CD14-positive monocyte (primary cell): ENCODE results near the gene RPRML. TPM values are rescaled to one million over a fixed set of nuclear protein-coding genes. Genes with fewer than 3 reads are reported as not detected.
A peak's percentile ranks its signal among the peaks of the same experiment; 100 is the strongest.

Experiments
- DNase-seq, 3 donors: peaks; one replicate each; pipeline ENCODE4 v3.0.0-alpha.2; 2011 to 2022
- H2AFZ ChIP-seq: 2 replicates; pipeline ENCODE4 v1.6.0; 2012; ENCODE audit warnings: mild to moderate bottlenecking, low read depth, low read length, inconsistent platforms; ENCODE audit not compliant: insufficient read depth, poor library complexity, severe bottlenecking
- H3K27ac ChIP-seq, 2 donors: 1 replicate in 1 of 2; 2 replicates in 1 of 2; pipeline ENCODE4 v1.5.1; 2012 to 2013; ENCODE audit warnings: low read length in 2 of 2, control low read depth in 1 of 2, inconsistent platforms in 1 of 2, low read depth in 1 of 2, mild to moderate bottlenecking in 1 of 2
- H3K27me3 ChIP-seq, 2 donors: one replicate each; pipeline versions ENCODE4 v1.6.0 to v1.6.1; 2011 to 2013; ENCODE audit warnings: low read length in 2 of 2; ENCODE audit not compliant: control insufficient read depth in 2 of 2, insufficient read depth in 2 of 2
- H3K36me3 ChIP-seq, 2 donors: replicated peaks in 1 of 2; 1 replicate in 1 of 2; 2 replicates in 1 of 2; pipeline versions ENCODE4 v1.5.1 to v1.6.1; 2012 to 2013; ENCODE audit warnings: low read length in 2 of 2, control low read depth in 1 of 2, inconsistent platforms in 1 of 2, mild to moderate bottlenecking in 1 of 2; ENCODE audit not compliant: insufficient read depth in 2 of 2, control insufficient read depth in 1 of 2
- H3K4me1 ChIP-seq, 2 donors: 1 replicate in 1 of 2; 2 replicates in 1 of 2; pipeline versions ENCODE4 v1.5.1 to v1.6.1; 2012 to 2013; ENCODE audit warnings: low read length in 2 of 2, control low read depth in 1 of 2, inconsistent platforms in 1 of 2, mild to moderate bottlenecking in 1 of 2, moderate library complexity in 1 of 2; ENCODE audit not compliant: insufficient read depth in 2 of 2, control insufficient read depth in 1 of 2
- H3K4me2 ChIP-seq: replicated peaks from 2 replicates; pipeline ENCODE3; 2012; ENCODE audit warnings: low read length, moderate library complexity, mild to moderate bottlenecking; ENCODE audit not compliant: poor library complexity, severe bottlenecking; ENCODE audit errors: extremely low read depth
- H3K4me3 ChIP-seq, 3 experiments: fragments of 200-600 bp in 1 of 3; sonication (generic) in 1 of 3; replicated peaks in 1 of 3; 1 replicate in 2 of 3; 2 replicates in 1 of 3; pipeline ENCODE4 v1.5.1; 2011 to 2013; ENCODE audit warnings: low read length in 3 of 3, mild to moderate bottlenecking in 3 of 3, control low read depth in 2 of 3, low read depth in 2 of 3, inconsistent platforms in 1 of 3, moderate library complexity in 1 of 3
- H3K79me2 ChIP-seq: 2 replicates; pipeline ENCODE4 v1.6.0; 2012; ENCODE audit warnings: mild to moderate bottlenecking, control low read depth, inconsistent platforms, low read length, moderate library complexity; ENCODE audit not compliant: insufficient read depth
- H3K9ac ChIP-seq: 2 replicates; pipeline ENCODE4 v1.6.0; 2017; ENCODE audit warnings: low read length, mild to moderate bottlenecking; ENCODE audit not compliant: insufficient read depth, poor library complexity, severe bottlenecking
- H3K9me3 ChIP-seq, 2 donors: replicated peaks in 1 of 2; 1 replicate in 1 of 2; 2 replicates in 1 of 2; pipeline versions ENCODE4 v1.5.1 to v1.6.1; 2012 to 2013; ENCODE audit warnings: low read length in 2 of 2, control low read depth in 1 of 2; ENCODE audit not compliant: control insufficient read depth in 1 of 2, insufficient read depth in 1 of 2
- H4K20me1 ChIP-seq: 2 replicates; pipeline ENCODE4 v1.6.0; 2012; ENCODE audit warnings: mild to moderate bottlenecking, low read length, control low read depth, moderate library complexity; ENCODE audit not compliant: insufficient read depth
- H3K27ac Mint-ChIP-seq, 7 donors: one replicate each; pipeline ENCODE4 v1.8.0; 2020; ENCODE audit warnings: mild to moderate bottlenecking in 7 of 7, mixed read lengths in 7 of 7, moderate library complexity in 6 of 7, inconsistent platforms in 2 of 7
- H3K27me3 Mint-ChIP-seq, 3 donors: one replicate each; pipeline ENCODE4 v1.8.0; 2021 to 2022; ENCODE audit warnings: low read depth in 3 of 3, mild to moderate bottlenecking in 3 of 3, mixed read lengths in 3 of 3, moderate library complexity in 3 of 3, inconsistent platforms in 1 of 3
- H3K36me3 Mint-ChIP-seq, 2 donors: one replicate each; pipeline ENCODE4 v1.8.0; 2020; ENCODE audit warnings: mixed read lengths in 2 of 2, inconsistent platforms in 1 of 2, mild to moderate bottlenecking in 1 of 2
- H3K4me1 Mint-ChIP-seq: one replicate; pipeline ENCODE4 v1.8.0; 2020; ENCODE audit warnings: mild to moderate bottlenecking, mixed read lengths
- H3K4me3 Mint-ChIP-seq, 2 donors: one replicate each; pipeline ENCODE4 v1.8.0; 2020; ENCODE audit warnings: mild to moderate bottlenecking in 2 of 2, mixed read lengths in 2 of 2, moderate library complexity in 1 of 2
- H3K9me3 Mint-ChIP-seq, 7 donors: one replicate each; pipeline ENCODE4 v1.8.0; 2020 to 2022; ENCODE audit warnings: mixed read lengths in 7 of 7, mild to moderate bottlenecking in 6 of 7, moderate library complexity in 6 of 7, inconsistent platforms in 2 of 7
- WGBS: methylation state at CpG from one replicate; pipeline ENCODE4 v1.1.5; 2013; ENCODE audit warnings: missing lambda C conversion rate; ENCODE audit not compliant: insufficient coverage; 5-methylcytosine and 5-hydroxymethylcytosine counted together
- intact Hi-C, 2 donors: fragments of 100-400 bp; cut with micrococcal nuclease; formaldehyde crosslinking; loops; one replicate each; pipeline versions ENCODE4 v1.15.0 to v1.15.1; 2023
- polyA plus RNA-seq, 3 donors: library from polyadenylated mRNA; depleted of rRNA in 1 of 3; unstranded in 2 of 3; stranded (reverse) in 1 of 3; fragments of 300-500 nt in 2 of 3; fragments of >200 nt in 1 of 3; fragmentation: Illumina TruSeq in 2 of 3; gene quantifications; 1 replicate in 2 of 3; 2 replicates in 1 of 3; pipeline ENCODE4 v1.2.3, GENCODE V29; 2012 to 2021
- TF ChIP-seq, protein P1 (sequence below): fragments of 200-600 bp; IDR thresholded peaks from one replicate; pipeline ENCODE4 v1.8.0; 2022; ENCODE audit warnings: antibody characterized with exemption, mild to moderate bottlenecking

The RPRML gene
- polyA plus RNA-seq, 3 donors, result not detected

DNA sequence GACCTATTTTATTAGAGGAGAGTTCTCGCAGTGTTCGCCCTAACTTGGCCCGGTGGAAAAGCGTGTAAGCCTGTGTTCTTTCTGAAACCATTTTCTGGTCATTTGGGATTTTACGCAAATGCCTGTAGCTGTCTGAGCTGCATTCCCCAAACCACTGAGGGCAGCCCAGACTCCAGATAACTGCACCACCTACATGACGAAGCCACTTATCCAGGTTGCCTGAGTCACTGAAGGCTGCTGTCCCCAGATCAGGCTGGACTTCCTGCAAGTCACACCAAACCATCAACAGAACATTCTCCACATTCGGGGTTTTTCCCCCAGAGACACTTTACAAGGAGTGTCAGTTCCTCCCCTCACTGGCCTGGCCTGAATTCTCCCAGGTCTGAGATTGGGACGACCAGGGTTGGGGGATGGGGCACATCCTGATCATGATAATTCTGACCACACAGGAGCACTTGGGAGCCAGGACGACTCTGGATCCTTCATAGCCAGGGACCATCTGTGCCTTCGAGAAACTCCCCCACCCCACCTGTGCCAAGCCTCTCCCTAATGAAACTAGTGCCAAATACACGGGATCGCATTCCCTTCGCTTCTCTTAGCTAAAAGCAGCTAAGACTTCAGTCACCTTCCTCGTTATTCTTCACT is 2.3 kb downstream of the RPRML start:
- H3K4me3 Mint-ChIP-seq, result peak overlapping the region in 1 of 2 donors; percentile 22
- H3K36me3 Mint-ChIP-seq, result peaks cover 0 to 3% of the 10 kb centered on the region in 2 donors
- H3K9ac ChIP-seq, result no peak overlapping the region

DNA sequence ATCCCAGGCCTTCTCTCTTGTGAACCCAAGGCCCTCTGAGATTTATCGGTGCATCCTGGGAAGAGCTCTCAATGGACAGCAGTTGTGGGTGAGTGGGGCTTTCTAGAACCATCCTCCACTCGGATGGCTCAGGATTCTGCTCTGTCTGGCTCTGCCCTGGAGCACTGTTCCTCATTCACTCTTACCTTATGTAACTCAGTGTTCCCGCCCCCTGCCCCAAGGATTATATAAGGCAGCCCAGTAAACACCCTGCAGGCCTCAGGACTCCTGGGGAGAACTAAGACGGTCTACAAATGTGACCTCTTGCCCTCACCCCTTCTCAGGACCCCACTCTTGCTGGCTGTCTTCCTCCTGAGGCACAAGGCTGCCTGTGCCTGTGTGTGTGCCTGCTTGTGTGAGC is 3.8 kb downstream of the RPRML start:
- Mint-ChIP-seq H3K4me3 (no peak overlapping the region), H3K27me3 (peaks cover 34 to 58% (median 44%) of the 10 kb centered on the region in 3 donors), H3K36me3 (peaks cover 0 to 3% of the 10 kb centered on the region in 2 donors), H3K27ac (no peak overlapping the region), H3K4me1 (peaks cover 10% of the 10 kb centered on the region), H3K9me3 (peaks cover 0 to 8% (median 3%) of the 10 kb centered on the region in 7 donors)
- H3K9me3 ChIP-seq, result peaks cover 0 to 5% of the 10 kb centered on the region in 2 donors
- H3K27me3 ChIP-seq, result peaks cover 14 to 35% of the 10 kb centered on the region in 2 donors
- TF ChIP-seq, protein P1, sequence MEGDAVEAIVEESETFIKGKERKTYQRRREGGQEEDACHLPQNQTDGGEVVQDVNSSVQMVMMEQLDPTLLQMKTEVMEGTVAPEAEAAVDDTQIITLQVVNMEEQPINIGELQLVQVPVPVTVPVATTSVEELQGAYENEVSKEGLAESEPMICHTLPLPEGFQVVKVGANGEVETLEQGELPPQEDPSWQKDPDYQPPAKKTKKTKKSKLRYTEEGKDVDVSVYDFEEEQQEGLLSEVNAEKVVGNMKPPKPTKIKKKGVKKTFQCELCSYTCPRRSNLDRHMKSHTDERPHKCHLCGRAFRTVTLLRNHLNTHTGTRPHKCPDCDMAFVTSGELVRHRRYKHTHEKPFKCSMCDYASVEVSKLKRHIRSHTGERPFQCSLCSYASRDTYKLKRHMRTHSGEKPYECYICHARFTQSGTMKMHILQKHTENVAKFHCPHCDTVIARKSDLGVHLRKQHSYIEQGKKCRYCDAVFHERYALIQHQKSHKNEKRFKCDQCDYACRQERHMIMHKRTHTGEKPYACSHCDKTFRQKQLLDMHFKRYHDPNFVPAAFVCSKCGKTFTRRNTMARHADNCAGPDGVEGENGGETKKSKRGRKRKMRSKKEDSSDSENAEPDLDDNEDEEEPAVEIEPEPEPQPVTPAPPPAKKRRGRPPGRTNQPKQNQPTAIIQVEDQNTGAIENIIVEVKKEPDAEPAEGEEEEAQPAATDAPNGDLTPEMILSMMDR, result no peak
- H2AFZ ChIP-seq, result no peak overlapping the region
- WGBS, result 79% methylated on average over 3 of the region's 4 CpGs
- no peaks in the 10 kb centered on the region for H3K79me2 ChIP-seq
- H3K27ac ChIP-seq, result no peak overlapping the region
- H3K9ac ChIP-seq, result no peak overlapping the region
- intact Hi-C loops, result no loop called here
- H3K36me3 ChIP-seq, result no peaks in the 10 kb centered on the region
- peaks cover 0 to 14% of the 10 kb centered on the region in 2 donors for H3K4me1 ChIP-seq
- H4K20me1 ChIP-seq, result no peaks in the 10 kb centered on the region
- H3K4me3 ChIP-seq, result no peak overlapping the region
- no peak for DNase-seq
- H3K4me2 ChIP-seq, result no peak overlapping the region

More for the DNA sequence above, 2.3 kb downstream of the RPRML start:
- peaks cover 20 to 47% of the 10 kb centered on the region in 2 donors for H3K27me3 ChIP-seq
- no peaks in the 10 kb centered on the region for H4K20me1 ChIP-seq
- no peaks in the 10 kb centered on the region for H3K79me2 ChIP-seq
- H2AFZ ChIP-seq, result no peak overlapping the region
- H3K9me3 ChIP-seq, result peaks cover 0 to 5% of the 10 kb centered on the region in 2 donors
- H3K4me1 ChIP-seq, result peaks cover 0 to 14% of the 10 kb centered on the region in 2 donors
- 96% methylated on average over 6 of the region's 14 CpGs for WGBS
- DNase-seq, result no peak
- intact Hi-C loops, result no loop called here
- Mint-ChIP-seq H3K27ac (no peak overlapping the region), H3K27me3 (peaks cover 46 to 68% (median 55%) of the 10 kb centered on the region in 3 donors), H3K9me3 (peaks cover 0 to 9% (median 3%) of the 10 kb centered on the region in 7 donors), H3K4me1 (peaks cover 10% of the 10 kb centered on the region)
- no peak overlapping the region for H3K4me3 ChIP-seq
- TF ChIP-seq, protein P1, result no peak
- H3K36me3 ChIP-seq, result no peaks in the 10 kb centered on the region
- no peak overlapping the region for H3K4me2 ChIP-seq
- no peak overlapping the region for H3K27ac ChIP-seq
